MM.1S (cell line): ENCODE measurements around the gene AKAP13.

Experiments used
- EZH2phosphoT487 ChIP-seq: fragments of 300-600 bp; sonication (generic); IDR thresholded peaks from 2 replicates; pipeline ENCODE4 v1.6.1; 2018; ENCODE audit warnings: antibody characterized with exemption, low read length
- TF ChIP-seq, protein P1 (sequence below): fragments of 300-600 bp; sonication (generic); IDR thresholded peaks from 2 replicates; pipeline ENCODE4 v1.5.1; 2016; ENCODE audit warnings: antibody characterized with exemption, low read length, mixed read lengths

DNA sequence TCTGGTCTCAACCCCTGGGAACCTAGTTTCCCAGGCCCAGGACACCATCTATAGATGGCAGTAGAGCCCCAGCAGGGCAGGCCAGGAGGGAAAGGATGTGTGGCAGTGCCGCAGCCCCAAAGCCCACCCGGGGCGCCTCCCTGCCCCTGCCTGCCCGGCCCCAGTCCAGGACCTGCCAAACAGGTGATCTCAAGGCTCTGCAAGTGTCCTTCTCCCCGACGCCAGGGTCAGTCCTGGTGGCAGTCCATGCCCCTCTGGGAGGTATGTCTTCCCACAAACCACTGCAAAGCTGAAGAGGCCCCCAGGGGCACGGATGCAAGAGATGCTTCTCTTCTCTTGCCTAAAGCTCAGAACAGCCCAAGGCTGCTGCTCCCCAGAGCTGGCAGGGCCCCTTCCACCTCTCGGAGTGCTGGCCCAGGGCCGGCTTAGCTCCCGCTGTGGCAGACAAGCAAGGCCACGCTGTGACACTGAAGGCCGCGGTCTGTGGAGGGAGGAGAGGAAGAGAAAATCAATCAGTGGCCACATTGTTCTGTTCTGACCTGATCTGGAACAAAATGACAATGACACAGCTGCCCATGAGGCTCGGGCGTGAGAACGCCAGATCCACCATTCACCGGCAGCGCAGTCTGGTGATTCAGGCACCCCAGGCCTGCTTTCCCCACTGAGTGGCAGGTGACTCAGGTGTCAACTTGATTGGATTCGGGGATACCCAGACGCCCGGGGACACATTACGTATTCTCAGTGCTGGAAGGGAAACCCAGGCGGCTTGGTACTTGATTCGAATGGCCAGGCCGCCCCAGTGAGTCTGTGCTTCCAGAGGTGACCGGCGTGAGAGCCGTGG lies 380.3 kb downstream of the AKAP13 start:
- TF ChIP-seq, protein P1, sequence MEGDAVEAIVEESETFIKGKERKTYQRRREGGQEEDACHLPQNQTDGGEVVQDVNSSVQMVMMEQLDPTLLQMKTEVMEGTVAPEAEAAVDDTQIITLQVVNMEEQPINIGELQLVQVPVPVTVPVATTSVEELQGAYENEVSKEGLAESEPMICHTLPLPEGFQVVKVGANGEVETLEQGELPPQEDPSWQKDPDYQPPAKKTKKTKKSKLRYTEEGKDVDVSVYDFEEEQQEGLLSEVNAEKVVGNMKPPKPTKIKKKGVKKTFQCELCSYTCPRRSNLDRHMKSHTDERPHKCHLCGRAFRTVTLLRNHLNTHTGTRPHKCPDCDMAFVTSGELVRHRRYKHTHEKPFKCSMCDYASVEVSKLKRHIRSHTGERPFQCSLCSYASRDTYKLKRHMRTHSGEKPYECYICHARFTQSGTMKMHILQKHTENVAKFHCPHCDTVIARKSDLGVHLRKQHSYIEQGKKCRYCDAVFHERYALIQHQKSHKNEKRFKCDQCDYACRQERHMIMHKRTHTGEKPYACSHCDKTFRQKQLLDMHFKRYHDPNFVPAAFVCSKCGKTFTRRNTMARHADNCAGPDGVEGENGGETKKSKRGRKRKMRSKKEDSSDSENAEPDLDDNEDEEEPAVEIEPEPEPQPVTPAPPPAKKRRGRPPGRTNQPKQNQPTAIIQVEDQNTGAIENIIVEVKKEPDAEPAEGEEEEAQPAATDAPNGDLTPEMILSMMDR: no peak
- no peak for TF ChIP-seq EZH2phosphoT487
